ENCODE measurements around the gene ONECUT1.
A peak's percentile ranks its signal among the peaks of the same experiment; 100 is the strongest.
"Not testable (repeated sequence)": the region's sequence is repeated elsewhere in the genome, so short reads cannot be mapped to it uniquely, and the experiment has no call there.

Gene ONECUT1

DNA sequence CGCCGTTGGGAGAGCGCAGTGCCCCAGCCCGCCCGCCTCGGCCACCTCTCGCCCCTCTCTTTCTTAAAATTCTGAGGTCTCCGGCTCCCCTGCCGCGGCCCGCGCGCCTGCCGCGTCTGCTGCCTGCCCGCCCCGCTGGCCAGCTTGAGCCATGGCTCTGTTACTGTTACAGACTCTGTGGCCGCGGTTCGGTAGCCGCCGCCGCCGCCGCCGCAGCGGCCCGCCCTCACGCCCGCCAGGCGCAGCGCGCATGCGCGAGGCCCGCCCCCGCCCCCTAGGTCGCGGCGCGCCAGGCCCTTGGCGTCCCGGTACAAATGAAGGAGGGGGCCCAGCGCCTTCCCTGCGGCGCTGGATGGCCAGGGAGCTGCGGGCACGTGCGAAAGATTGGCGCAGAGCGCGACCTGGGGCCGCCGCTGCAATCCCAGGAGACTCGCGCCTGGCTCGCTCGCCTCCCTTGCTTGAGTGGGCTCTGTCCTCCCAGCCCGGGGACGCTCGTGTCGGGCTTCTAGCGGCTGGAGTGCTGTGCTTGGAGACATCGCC, at the start of gene ONECUT1:
ONECUT1 (minus strand) TSS at position 168 of the 540 bp plus-strand sequence. CDS start 452 bp downstream, outside the sequence.
- DNase-seq: peak; percentile 55

GRCh38 chr15:52834379-52834778, 44.2 kb upstream of the ONECUT1 start:
- DNase-seq: no peak

DNA sequence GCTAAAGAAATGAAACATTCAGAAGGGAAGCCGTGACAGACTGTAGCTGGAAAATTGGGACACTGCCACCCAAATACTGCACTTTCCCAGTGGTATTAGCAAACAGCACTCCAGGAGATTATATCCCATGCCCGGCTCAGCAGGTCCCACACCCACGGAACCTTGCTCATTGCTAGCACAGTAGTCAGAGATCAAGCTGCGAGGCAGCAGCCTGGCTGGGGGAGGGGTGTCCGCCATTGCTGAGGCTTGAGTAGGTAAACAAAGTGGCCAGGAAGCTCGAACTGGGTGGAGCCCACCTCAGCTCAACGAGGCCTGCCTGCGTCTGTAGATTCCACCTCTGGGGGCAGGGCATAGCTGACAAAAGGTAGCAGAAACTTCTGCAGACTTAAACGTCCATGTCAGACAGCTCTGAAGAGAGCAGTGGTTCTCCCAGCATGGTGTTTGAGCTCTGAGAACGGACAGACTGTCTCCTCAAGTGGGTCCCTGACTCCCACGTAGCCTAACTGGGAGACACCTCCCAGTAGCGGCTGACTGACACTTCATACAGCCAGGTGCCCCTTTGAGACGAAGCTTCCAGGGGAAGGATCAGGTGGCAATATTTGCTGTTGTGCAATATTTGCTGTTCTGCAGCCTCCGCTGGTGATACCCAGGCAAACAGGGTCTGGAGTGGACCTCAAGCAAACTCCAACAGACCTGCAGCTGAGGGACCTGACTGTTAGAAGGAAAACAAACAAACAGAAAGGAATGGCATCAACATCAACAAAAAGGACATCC, 34.2 kb upstream of the ONECUT1 start:
- not testable (repeated sequence) for DNase-seq

- DNase-seq: no peak
These were observed 32.3 kb upstream of the ONECUT1 start for GRCh38 chr15:52822475-52822874.

DNA sequence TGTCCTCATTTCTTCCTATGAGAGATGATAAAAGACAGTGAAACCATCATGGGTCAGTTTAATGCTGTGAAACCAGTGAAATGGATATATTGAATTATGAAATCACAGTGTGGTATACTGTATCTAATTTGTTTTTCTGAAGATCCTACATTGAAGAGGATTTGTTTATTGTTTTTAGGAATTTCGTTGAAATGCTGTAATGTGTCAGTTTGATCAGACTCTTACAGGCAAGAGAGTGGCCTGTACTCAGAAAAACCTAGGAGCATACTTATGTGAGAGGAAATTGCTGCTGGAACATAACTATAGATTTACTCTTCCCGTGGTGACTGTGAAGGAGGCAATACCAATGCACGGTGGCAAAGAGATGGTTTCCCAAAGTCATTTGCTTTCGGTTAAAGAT, 29.1 kb upstream of the ONECUT1 start:
- no peak for DNase-seq

DNA sequence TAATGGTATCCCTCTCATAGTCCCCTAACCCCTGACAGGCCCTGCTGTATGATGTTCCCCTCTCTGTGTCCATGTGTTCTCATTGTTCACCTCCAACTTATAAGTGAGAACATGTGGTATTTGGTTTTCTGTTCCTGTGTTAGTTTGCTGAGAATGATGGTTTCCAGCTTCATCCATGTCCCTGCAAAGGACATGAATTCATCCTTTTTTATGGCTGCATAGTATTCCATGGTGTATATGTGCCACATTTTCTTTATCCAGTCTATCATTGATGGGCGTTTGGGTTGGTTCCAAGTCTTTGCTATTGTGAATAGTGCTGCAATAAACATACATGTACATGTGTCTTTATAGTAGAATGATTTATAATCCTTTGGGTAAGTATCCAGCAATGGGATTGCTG, 25.8 kb upstream of the ONECUT1 start:
- not testable (repeated sequence) for DNase-seq

DNA sequence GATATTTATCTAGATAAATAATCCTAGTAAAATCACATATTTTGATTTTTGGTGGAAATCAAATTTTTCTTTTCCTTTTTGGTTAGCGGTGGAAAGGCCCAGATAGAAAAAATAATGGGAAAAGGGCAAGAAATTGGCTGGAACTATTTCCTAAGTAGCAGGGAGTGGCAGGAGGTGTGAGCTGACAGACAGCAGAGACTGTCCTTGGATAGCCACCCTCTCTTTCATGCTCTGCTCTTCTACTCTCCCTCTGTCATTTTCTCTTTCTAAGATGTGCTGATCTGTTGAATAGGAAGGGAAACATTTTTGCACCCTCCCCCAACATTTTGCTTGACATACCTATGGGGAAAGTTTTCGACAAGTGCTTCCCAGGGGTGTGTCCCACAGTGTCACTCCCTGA, 18.9 kb upstream of the ONECUT1 start:
- DNase-seq: no peak

DNA sequence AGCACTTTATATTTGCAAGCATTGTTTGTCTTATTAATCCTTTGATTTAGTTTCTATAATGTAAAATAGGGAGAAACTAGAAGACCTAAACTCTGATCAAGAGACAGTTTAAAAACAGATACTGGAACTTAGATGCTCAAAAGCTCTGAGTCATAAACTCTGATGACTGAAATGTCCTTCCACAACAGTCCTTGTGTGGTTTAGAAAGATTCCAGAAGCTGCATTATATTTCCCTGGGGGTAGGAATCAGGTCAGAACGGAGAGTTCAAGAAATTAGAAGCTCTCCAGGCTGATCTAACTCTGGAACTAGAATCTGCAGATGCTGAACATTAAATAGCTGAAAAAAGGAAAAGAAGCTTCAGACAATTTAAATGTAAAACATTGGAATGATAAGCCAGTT, 18.3 kb upstream of the ONECUT1 start:
- DNase-seq: no peak

GRCh38 chr15:52806284-52806655, 16.1 kb upstream of the ONECUT1 start:
- DNase-seq: no peak

GRCh38 chr15:52805351-52806283, 15.5 kb upstream of the ONECUT1 start:
- peak; percentile 14 for DNase-seq

- peak; percentile 13 for DNase-seq
These were observed 14.5 kb upstream of the ONECUT1 start for GRCh38 chr15:52804526-52805081.

DNA sequence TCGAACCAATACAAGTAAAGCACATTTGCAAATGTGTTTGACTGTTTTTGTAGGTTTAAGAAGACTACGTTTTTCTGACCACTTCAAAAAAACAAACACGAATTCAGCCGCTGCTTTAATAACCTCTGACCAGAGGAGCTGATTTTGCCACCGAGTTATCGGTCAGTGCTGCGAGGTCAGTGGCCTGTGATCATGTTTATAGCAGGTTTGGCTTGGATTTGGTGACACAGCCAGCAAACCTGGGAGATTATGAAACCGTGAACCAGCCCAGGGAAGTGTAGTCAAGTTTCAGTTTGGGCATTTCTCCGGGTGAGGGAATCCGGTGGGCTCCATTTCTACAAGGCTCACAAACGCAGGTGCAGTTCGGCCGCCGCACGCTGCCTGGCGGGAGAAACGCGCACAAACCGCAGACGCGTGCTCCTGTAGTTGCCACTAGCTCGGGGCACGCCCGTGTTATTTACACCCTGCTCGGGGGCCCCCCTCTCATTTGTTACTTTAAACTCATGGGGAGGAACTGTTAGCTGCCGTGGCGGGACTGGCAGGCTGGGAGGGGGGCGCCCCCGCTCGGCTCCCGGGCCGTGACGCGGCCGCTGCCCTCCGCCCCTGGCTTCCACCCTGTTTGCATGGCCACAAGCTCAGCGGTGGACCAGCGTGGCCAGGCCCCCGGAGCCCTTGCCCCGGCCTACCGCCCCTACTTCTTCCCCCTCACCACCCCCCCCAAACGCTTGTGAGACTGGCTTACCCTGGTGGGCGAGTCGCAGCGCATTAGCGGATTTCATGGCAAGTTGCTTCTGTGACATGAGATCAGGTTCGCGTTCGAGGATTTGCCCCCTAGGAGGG, 13.6 kb upstream of the ONECUT1 start:
- no peak for DNase-seq

- DNase-seq: no peak
These were observed 13.0 kb upstream of the ONECUT1 start for GRCh38 chr15:52803108-52803466.

DNA sequence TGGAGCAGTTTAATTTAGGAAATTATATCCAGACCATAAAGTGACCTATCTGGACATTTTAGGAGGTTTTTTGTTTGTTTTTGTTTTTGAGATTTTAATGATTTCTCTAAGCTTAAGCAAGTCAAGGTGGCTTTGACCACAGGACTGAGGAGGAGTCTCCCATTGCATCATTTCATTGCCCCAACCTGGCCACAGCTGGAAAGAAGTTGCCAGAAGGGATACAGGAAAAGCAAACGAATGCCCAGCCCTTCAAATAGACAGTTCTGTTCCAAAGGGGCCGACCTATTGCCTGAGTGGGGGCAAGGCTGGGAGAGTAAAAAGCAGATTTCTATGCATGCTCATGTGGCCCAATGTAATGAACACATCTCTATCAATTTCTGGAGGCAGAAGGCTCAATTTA, 12.0 kb upstream of the ONECUT1 start:
- DNase-seq: no peak

- no peak for DNase-seq
These were observed 11.6 kb upstream of the ONECUT1 start for GRCh38 chr15:52801748-52802085.

- DNase-seq: peak; percentile 11
These were observed 11.0 kb upstream of the ONECUT1 start for GRCh38 chr15:52800828-52801747.

DNA sequence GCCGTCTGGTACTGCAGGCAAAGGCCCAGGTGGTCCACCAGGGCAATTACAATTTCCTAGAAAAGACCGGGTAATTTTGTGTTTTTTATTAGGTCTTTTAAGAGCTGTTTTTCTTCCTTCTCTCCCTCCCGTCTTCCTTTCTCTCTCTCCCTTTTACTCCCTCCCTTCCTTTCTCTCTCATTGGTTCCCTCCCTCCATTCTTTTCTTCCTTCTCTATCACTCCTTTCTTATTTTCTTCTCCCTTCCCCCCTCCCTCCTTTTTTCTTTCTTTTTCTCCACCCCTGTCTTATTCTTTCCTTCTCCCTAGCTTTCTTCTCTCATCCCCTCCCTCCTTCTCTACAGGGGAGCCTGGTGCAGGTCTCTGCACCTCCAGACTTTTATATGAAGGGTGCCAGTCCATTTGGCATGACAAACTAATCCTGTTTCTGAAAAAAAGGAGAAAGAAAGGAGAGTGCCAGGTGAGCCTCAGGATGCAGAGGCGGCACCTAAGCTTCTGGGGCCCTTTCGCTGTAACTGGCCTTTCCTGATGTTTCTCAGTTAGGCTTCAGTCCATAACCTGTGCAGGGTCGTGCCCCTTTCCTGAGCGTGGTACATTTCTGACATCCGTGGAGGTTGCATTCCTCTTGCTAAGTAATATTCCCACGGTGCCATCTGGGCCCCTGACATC, 9.1 kb upstream of the ONECUT1 start:
- no peak for DNase-seq

DNA sequence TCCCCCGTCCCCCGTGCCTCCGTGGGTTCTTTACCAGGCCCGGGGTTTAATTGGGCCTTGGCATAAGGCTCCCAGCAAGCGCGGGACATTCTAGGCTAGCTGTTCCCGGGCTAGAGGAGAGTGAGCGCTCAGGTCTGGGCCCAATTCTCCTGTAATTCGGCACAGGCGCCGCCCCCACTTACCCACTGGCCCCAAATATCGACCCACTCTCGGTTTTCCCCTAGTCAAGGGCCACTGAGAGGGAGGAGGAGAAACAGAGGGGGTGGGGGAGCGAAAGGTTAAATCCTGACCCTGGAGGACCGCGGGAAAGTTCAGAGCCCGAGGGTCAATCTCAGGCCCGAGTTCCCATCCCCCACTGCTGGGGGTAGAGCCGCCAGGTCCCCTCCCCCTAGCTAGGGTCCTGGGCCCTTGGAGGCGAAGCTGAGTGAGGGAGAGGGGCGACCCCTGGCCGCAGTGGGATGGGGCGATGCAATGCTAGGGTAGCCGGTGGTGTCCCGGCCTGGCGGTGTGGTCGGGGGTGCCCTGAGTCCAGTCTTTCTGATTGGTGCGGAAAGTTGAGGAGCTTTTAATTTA, 8.5 kb upstream of the ONECUT1 start:
- no peak for DNase-seq

DNA sequence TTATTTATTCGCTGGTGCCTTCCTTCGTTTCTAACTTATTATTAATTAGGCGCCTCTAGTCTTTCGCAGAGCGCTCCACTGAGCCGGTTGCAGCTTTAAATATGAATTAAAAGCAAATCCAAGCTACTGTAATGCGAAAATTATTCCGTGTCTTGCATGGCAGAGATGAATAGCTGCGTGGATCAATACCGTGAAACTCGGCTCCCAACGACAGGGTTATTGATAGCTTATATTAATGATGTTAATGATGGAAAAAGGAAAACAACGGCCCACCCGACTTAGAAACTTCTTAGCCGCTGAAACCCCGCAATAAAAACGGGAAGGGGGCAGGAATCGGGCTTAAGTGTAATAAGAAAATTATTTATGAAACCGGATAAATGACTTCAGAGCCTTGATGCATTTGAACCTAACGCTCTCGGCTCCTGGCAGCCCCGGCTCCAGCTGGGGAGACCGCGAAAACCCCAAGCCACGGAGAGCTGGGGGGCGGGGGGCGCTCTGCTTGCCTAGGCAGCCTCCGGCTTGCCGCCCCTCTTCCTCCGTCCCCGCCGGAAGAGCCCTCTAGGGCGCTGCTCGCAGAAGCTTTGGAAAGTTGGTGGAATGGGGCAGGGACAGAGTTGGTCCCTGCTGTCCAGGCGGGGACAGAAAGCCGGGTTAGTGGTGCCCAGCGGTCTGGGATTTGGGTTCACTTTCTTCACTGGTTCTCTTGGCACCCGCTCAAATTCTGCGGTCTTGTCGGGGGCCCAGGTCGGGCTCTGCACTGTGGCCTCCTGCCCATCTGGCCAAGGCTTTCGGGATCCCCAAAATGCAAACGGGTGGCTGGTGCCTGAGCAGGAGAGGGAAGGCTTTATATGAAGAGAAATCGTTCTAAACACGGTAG, 7.7 kb upstream of the ONECUT1 start:
- DNase-seq: no peak
